RWPE1 (cell line): ENCODE data around the gene SSTR3.

ENCODE experiments used
- CTCF ChIA-PET: fragments of 350-600 bp; sonication (Branson Sonifier 250); formaldehyde crosslinking; extraction: SDS; loops from one replicate; lab custom pipeline; 2021; lab: Yijun Ruan, JAX
- POLR2A ChIA-PET: fragments of 400-600 bp; formaldehyde crosslinking; extraction: SDS; loops from one replicate; lab custom pipeline; 2020; ENCODE audit warnings: antibody characterized with exemption; ENCODE audit not compliant: low non-redundant PET; lab: Yijun Ruan, JAX
- DNase-seq: peaks from one replicate; pipeline ENCODE4 v3.0.0; 2012; ENCODE audit warnings: low spot score
- H3K27ac ChIP-seq: fragments of 450-650 bp; 2 replicates; pipeline ENCODE4 v1.5.1; 2017
- TF ChIP-seq, protein P1 (sequence below): fragments of 450-650 bp; conservative IDR thresholded peaks from 2 replicates; pipeline ENCODE4 v1.5.1; 2017; ENCODE audit warnings: low read depth, mild to moderate bottlenecking

SSTR3 gene

DNA sequence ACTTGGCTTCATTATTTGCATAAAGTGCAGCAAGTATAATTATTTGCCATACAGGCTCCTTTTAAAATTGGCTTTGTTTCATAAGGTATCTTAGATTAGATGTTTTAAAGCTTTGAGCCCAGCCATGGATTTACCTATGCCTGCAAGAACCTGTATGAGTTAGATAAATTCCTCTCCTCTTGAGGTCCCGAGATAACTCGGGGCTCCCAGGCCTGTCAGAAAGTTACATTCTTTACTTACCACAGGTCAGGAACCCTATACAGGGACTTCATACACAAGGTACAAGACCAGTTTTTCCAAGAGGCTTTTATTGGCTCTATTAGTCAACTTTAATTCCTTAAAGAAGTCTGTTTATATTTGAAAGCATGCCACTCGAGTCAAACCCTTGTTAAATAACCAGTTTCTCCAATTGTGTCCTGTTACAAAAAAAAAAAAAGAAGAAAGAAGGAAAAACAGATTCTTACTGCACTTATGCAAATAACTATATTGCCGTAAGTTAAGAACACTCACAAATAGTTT lies 22.0 kb downstream of the SSTR3 start:
- ChIA-PET CTCF (no interaction called here), POLR2A (no interaction called here)
- TF ChIP-seq, protein P1, sequence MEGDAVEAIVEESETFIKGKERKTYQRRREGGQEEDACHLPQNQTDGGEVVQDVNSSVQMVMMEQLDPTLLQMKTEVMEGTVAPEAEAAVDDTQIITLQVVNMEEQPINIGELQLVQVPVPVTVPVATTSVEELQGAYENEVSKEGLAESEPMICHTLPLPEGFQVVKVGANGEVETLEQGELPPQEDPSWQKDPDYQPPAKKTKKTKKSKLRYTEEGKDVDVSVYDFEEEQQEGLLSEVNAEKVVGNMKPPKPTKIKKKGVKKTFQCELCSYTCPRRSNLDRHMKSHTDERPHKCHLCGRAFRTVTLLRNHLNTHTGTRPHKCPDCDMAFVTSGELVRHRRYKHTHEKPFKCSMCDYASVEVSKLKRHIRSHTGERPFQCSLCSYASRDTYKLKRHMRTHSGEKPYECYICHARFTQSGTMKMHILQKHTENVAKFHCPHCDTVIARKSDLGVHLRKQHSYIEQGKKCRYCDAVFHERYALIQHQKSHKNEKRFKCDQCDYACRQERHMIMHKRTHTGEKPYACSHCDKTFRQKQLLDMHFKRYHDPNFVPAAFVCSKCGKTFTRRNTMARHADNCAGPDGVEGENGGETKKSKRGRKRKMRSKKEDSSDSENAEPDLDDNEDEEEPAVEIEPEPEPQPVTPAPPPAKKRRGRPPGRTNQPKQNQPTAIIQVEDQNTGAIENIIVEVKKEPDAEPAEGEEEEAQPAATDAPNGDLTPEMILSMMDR, result no peak
- H3K27ac ChIP-seq, result no peak overlapping the region
- no peak for DNase-seq

DNA sequence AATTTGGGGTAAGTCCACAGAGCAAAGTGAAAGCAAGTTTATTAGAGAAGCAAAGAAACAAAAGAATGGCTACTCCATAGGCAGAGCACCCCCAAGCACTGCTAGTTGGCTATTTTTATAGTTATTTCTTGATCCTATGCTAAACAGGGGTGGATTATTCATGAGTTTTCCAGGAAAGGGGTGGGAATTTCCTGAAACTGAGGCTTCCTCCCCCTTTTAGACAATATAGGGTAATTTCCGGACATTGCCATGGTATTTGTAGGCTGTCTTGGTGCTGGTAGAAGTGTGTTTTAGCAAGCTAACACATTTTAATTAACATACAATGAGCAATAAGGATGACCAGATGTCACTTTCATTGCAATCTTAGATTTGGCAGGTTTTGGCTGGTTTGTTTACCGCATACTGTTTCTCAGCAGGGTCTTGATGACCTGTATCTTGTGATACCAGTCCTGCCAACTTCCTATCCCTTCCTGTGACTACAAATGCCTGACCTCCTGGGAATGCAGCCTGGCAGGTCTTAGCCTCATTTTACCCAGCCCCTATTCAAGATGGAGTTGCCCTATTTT lies 23.3 kb downstream of the SSTR3 start:
- ChIA-PET CTCF (interaction anchor here (0.7 kb wide), 1 partner anchor 100 kb away, joined by 3 read pairs; no protein-coding TSS in a partner anchor), POLR2A (interaction anchor here (0.6 kb wide), 1 partner anchor 10 kb away, joined by 3 read pairs; no protein-coding TSS in a partner anchor)
- peak overlapping the region; percentile 96 for H3K27ac ChIP-seq
- no peak for DNase-seq
- TF ChIP-seq, protein P1, result no peak

DNA sequence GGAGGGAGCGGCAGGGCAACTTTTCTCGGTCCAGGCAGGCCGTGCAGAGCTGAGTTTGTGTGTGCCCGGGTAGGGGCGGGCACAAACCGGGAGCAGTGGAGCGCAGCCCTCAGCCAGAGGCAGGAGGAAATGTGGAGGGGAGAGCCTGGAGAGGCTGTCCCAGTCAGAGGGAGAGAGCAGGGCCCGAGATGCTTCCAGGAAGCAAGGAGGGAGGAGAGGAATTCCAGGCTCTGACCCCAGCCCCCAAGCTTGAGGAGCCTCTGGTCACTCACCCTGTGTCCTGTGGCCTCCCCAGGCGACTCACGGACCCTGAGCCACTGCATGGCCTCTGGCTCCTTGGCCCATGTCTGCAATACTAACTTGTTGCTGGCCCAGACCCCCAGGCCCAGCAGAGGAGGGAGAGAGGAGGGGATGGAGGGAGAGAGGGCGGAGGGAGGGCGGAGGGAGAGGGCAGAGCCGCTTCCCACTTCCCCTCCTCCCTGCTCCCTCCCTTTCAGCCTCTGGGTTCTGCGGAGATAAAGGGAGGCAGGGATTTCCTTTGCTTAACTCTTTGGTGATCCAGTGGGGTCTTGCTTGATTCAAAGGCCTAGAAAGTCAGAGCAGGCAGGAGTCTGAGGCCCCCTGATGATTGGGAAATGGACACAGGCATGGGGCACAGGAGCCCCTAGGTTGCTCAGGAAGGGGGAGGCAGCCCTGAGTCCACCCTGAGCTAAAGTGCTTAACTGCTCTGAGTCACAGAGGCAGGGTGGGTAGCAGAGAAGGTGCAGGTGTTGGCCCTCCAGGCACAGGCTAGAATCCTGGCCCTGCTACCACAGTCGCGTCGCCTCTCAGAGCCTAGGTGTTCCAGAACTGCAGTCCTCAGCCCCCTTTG lies 24.2 kb downstream of the SSTR3 start, which contains the start of gene C1QTNF6:
Gene C1QTNF6, minus strand, starts transcription at position 357 of the 871 bp plus-strand sequence. Its CDS starts 34 bp downstream, at position 323.
- peak; percentile 26 for DNase-seq
- H3K27ac ChIP-seq, result peak within 1 kb of the TSS; percentile 96
- CTCF ChIA-PET, result no interaction called here

DNA sequence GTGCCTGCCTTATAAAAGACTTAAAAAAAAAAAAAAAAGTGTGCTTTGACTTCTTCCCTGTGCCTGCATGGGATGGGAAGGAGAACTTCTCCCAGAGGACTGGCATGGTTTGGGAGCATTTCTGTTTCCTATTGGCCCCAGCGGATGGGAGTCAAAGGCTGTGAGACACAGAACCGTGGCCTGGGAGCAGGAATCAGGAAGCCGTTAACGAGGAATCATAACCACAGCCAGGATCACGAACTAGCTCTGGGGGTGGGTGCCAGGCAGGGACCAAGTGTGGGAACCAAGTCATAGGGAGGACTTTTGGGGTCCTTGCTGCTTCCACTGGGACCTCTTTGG lies 24.8 kb downstream of the SSTR3 start:
- POLR2A ChIA-PET, result no interaction called here
- peak; percentile 22 for DNase-seq
- peak overlapping the region; percentile 96 for H3K27ac ChIP-seq
- TF ChIP-seq, protein P1, result no peak
- CTCF ChIA-PET, result no interaction called here

More for the DNA sequence above, 24.2 kb downstream of the SSTR3 start, which contains the start of gene C1QTNF6:
- POLR2A ChIA-PET, result no interaction called here
- TF ChIP-seq, protein P1, result no peak

DNA sequence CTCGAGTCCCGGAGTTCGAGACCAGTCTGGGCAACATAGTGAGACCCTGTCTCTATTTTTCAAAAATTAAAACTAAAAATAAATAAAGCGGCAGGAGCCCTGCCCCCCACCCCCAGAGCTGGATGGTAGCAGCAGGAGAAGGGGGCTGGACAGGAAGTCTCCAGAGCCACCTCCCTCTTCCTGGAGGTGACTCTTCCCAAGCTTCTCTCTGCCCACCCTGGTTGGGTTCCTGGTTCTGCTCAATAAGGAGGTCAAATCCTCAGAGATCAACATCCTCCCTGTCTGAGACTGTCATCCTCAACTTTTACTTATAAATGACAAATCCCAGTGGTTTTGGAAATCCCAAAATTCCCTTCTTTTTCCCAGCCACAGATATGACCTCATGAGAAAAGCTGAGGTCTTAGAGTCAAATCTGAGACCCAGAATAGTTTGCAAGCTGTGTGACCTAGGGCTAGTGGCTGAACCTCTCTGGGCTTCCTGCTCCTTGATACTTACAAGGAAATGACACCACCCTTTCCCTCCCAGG lies 25.2 kb downstream of the SSTR3 start:
- TF ChIP-seq, protein P1, result no peak
- H3K27ac ChIP-seq, result peak overlapping the region; percentile 96
- ChIA-PET CTCF (no interaction called here), POLR2A (no interaction called here)
- DNase-seq, result no peak
